ENCODE results near the gene GLOD5. TPM values are rescaled to one million over a fixed set of nuclear protein-coding genes. Genes with fewer than 3 reads are reported as not detected.
"Not testable (repeated sequence)": the region's sequence is repeated elsewhere in the genome, so short reads cannot be mapped to it uniquely, and the experiment has no call there.

GLOD5 gene
- total RNA-seq, 2 experiments from 2014 or later: not detected

GRCh38 chrX:48802905-48803200, 41.3 kb downstream of the GLOD5 start:
- H3K27me3 Mint-ChIP-seq: no peaks in the 10 kb centered on the region
- peaks cover 18% of the 10 kb centered on the region for H3K36me3 Mint-ChIP-seq (ENCODE audit: low read depth)
- H3K9me3 Mint-ChIP-seq: no peaks in the 10 kb centered on the region
- ChIA-PET CTCF (no interaction called here), POLR2A (no interaction called here)
- peaks cover 30% of the 10 kb centered on the region for H3K4me1 Mint-ChIP-seq
- peak overlapping the region; percentile 98 for H3K27ac Mint-ChIP-seq
- no peak for DNase-seq
- H3K4me3 Mint-ChIP-seq: peak overlapping the region; percentile 87

- Mint-ChIP-seq H3K4me1 (peaks cover 20% of the 10 kb centered on the region), H3K4me3 (no peak overlapping the region), H3K27ac (no peak overlapping the region), H3K27me3 (no peaks in the 10 kb centered on the region), H3K9me3 (no peaks in the 10 kb centered on the region), H3K36me3 (ENCODE audit: low read depth) (peaks cover 17% of the 10 kb centered on the region)
- CTCF ChIA-PET: no interaction called here
- POLR2A ChIA-PET: no interaction called here
- DNase-seq: no peak
Measured at GRCh38 chrX:48806081-48806480, 44.5 kb downstream of the GLOD5 start.

- no peak for DNase-seq
- Mint-ChIP-seq H3K36me3 (ENCODE audit: low read depth) (peaks cover 12% of the 10 kb centered on the region), H3K27ac (no peak overlapping the region), H3K4me1 (peaks cover 2% of the 10 kb centered on the region), H3K9me3 (no peaks in the 10 kb centered on the region), H3K27me3 (no peaks in the 10 kb centered on the region), H3K4me3 (no peak overlapping the region)
- ChIA-PET CTCF (no interaction called here), POLR2A (no interaction called here)
Measured at GRCh38 chrX:48813644-48814043, 52.1 kb downstream of the GLOD5 start.

GRCh38 chrX:48814722-48815121, 53.2 kb downstream of the GLOD5 start:
- ChIA-PET POLR2A (no interaction called here), CTCF (no interaction called here)
- Mint-ChIP-seq H3K9me3 (no peaks in the 10 kb centered on the region), H3K27me3 (no peaks in the 10 kb centered on the region), H3K4me3 (no peak overlapping the region), H3K4me1 (peaks cover 2% of the 10 kb centered on the region), H3K36me3 (ENCODE audit: low read depth) (peaks cover 13% of the 10 kb centered on the region), H3K27ac (no peak overlapping the region)
- no peak for DNase-seq

- peaks cover 15% of the 10 kb centered on the region for H3K36me3 Mint-ChIP-seq (ENCODE audit: low read depth)
Measured at GRCh38 chrX:48815266-48815665, 53.7 kb downstream of the GLOD5 start.

GRCh38 chrX:48816014-48816810, 54.7 kb downstream of the GLOD5 start:
- Mint-ChIP-seq H3K27ac (no peak overlapping the region), H3K36me3 (ENCODE audit: low read depth) (peaks cover 15% of the 10 kb centered on the region), H3K4me3 (no peak overlapping the region), H3K4me1 (peaks cover 2% of the 10 kb centered on the region), H3K9me3 (no peaks in the 10 kb centered on the region), H3K27me3 (no peaks in the 10 kb centered on the region)
- DNase-seq: no peak
- ChIA-PET CTCF (no interaction called here), POLR2A (no interaction called here)

More at GRCh38 chrX:48815266-48815665, 53.7 kb downstream of the GLOD5 start:
- Mint-ChIP-seq H3K27ac (no peak overlapping the region), H3K4me3 (no peak overlapping the region), H3K9me3 (no peaks in the 10 kb centered on the region), H3K27me3 (no peaks in the 10 kb centered on the region), H3K4me1 (peaks cover 2% of the 10 kb centered on the region)
- CTCF ChIA-PET: no interaction called here
- DNase-seq: no peak
- POLR2A ChIA-PET: no interaction called here

GRCh38 chrX:48818098-48818497, 56.6 kb downstream of the GLOD5 start:
- no peak overlapping the region for H3K4me3 Mint-ChIP-seq
- no peak for DNase-seq
- CTCF ChIA-PET: no interaction called here
- no peaks in the 10 kb centered on the region for H3K9me3 Mint-ChIP-seq
- no peak overlapping the region for H3K27ac Mint-ChIP-seq
- POLR2A ChIA-PET: no interaction called here
- no peaks in the 10 kb centered on the region for H3K4me1 Mint-ChIP-seq
- peaks cover 9% of the 10 kb centered on the region for H3K36me3 Mint-ChIP-seq (ENCODE audit: low read depth)
- H3K27me3 Mint-ChIP-seq: no peaks in the 10 kb centered on the region

- Mint-ChIP-seq H3K27ac (peak overlapping the region; percentile 69), H3K4me1 (no peaks in the 10 kb centered on the region), H3K27me3 (no peaks in the 10 kb centered on the region), H3K9me3 (no peaks in the 10 kb centered on the region), H3K4me3 (no peak overlapping the region), H3K36me3 (ENCODE audit: low read depth) (peaks cover 9% of the 10 kb centered on the region)
- DNase-seq: no peak
- ChIA-PET CTCF (no interaction called here), POLR2A (no interaction called here)
Measured at GRCh38 chrX:48818866-48819265, 57.3 kb downstream of the GLOD5 start.

GRCh38 chrX:48819394-48819793, 57.8 kb downstream of the GLOD5 start:
- H3K27me3 Mint-ChIP-seq; H3K9me3 Mint-ChIP-seq; H3K4me3 Mint-ChIP-seq; H3K27ac Mint-ChIP-seq; H3K36me3 Mint-ChIP-seq (ENCODE audit: low read depth); POLR2A ChIA-PET; DNase-seq; H3K4me1 Mint-ChIP-seq; CTCF ChIA-PET: not testable (repeated sequence)

- peaks cover 10% of the 10 kb centered on the region for H3K27me3 Mint-ChIP-seq
- no peak overlapping the region for H3K27ac Mint-ChIP-seq
- H3K4me3 Mint-ChIP-seq: no peak overlapping the region
- CTCF ChIA-PET: no interaction called here
- POLR2A ChIA-PET: no interaction called here
- peaks cover 10% of the 10 kb centered on the region for H3K36me3 Mint-ChIP-seq (ENCODE audit: low read depth)
- DNase-seq: no peak
- peaks cover 5% of the 10 kb centered on the region for H3K4me1 Mint-ChIP-seq
- H3K9me3 Mint-ChIP-seq: no peaks in the 10 kb centered on the region
Measured at GRCh38 chrX:48823053-48823452, 61.5 kb downstream of the GLOD5 start.

Other genes starting within 250 kb of the GLOD5 start
- gene EBP, start 239.9 kb upstream of the GLOD5 start, total RNA-seq: 100 to 1,000 TPM; 246 to 251 TPM
- 10 to 100 TPM; 19.5 to 20.4 TPM for gene TBC1D25, start 222.0 kb upstream of the GLOD5 start, total RNA-seq
- 100 to 1,000 TPM; 270 to 289 TPM for gene RBM3, start 187.3 kb upstream of the GLOD5 start, total RNA-seq
- 10 to 100 TPM; 37.8 to 44.5 TPM for gene WDR13, start 164.3 kb upstream of the GLOD5 start, total RNA-seq
- gene WAS, start 77.9 kb upstream of the GLOD5 start, total RNA-seq: 100 to 1,000 TPM; 165 to 177 TPM
- gene SUV39H1, start 65.0 kb upstream of the GLOD5 start, total RNA-seq: 10 to 100 TPM; 33.4 to 33.6 TPM
- gene GATA1, start 24.8 kb downstream of the GLOD5 start, total RNA-seq: not detected
- 100 to 1,000 TPM in 1 of 2 experiments, 10 to 100 TPM in 1; 94.3 to 102 TPM for gene HDAC6, start 40.3 kb downstream of the GLOD5 start, total RNA-seq
- not detected for gene ERAS, start 64.8 kb downstream of the GLOD5 start, total RNA-seq
- gene PCSK1N, start 73.9 kb downstream of the GLOD5 start, total RNA-seq: under 1 TPM; 0.33 to 0.40 TPM
- gene TIMM17B, start 136.0 kb downstream of the GLOD5 start, total RNA-seq: 10 to 100 TPM; 39.9 to 45.8 TPM
- gene PQBP1, start 136.2 kb downstream of the GLOD5 start, total RNA-seq: 10 to 100 TPM; 69.4 to 77.6 TPM
- 10 to 100 TPM; 14.0 to 16.8 TPM for gene SLC35A2, start 149.9 kb downstream of the GLOD5 start, total RNA-seq
- 100 to 1,000 TPM; 152 to 154 TPM for gene PIM2, start 157.3 kb downstream of the GLOD5 start, total RNA-seq
- gene OTUD5, start 195.9 kb downstream of the GLOD5 start, total RNA-seq: 10 to 100 TPM; 49.0 to 54.1 TPM
- gene KCND1, start 210.1 kb downstream of the GLOD5 start, total RNA-seq: 1 to 10 TPM; 2.9 to 3.6 TPM
- 10 to 100 TPM; 73.2 to 91.2 TPM for gene GRIPAP1, start 240.5 kb downstream of the GLOD5 start, total RNA-seq